Measurements from ENCODE around the gene ANXA6. TPM values are rescaled to one million over a fixed set of nuclear protein-coding genes. Genes with fewer than 3 reads are reported as not detected.

Gene ANXA6
- total and polyA plus RNA-seq, 2 donors from 2014 or later: 107 to 183 TPM

DNA sequence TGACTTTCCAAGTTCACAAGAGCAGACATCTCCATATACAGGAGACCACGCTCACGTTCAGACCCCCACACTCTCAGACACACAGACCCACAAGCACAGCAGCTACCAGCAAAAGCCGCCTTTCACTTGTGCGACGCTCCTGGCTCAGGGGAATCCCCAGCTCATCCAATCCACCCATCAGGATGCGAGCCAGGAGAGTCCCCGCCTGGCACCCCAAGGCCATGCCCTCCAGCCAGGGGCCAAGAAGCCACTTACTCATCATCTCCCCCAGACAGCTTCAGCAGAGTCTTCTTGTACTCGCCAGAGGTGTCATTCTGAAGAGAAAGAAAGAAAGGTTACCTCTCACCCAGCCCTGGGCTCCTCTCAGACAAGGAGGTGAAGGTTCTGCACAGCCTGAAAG, 29.7 kb downstream of the ANXA6 start:
- H3K4me3 ChIP-seq (ENCODE audit: low read length in 3 of 3): no peak overlapping the region
- H3K36me3 ChIP-seq (ENCODE audit: control insufficient read depth in 2 of 3, insufficient read depth in 3 of 3, low read length in 3 of 3): peaks cover 0 to 50% (median 29%) of the 10 kb centered on the region in 3 donors
- intact Hi-C loops (cut with DNase I): no loop called here
- H3K9me3 ChIP-seq (ENCODE audit: control insufficient read depth in 2 of 3, insufficient read depth in 1 of 3, low read length in 3 of 3): no peaks in the 10 kb centered on the region
- H3K9ac ChIP-seq (ENCODE audit: low read length in 3 of 3): no peak overlapping the region
- no peak overlapping the region for H3K27ac ChIP-seq (ENCODE audit: low read depth in 2 of 2, low read length in 2 of 2)
- TF ChIP-seq, protein P1, sequence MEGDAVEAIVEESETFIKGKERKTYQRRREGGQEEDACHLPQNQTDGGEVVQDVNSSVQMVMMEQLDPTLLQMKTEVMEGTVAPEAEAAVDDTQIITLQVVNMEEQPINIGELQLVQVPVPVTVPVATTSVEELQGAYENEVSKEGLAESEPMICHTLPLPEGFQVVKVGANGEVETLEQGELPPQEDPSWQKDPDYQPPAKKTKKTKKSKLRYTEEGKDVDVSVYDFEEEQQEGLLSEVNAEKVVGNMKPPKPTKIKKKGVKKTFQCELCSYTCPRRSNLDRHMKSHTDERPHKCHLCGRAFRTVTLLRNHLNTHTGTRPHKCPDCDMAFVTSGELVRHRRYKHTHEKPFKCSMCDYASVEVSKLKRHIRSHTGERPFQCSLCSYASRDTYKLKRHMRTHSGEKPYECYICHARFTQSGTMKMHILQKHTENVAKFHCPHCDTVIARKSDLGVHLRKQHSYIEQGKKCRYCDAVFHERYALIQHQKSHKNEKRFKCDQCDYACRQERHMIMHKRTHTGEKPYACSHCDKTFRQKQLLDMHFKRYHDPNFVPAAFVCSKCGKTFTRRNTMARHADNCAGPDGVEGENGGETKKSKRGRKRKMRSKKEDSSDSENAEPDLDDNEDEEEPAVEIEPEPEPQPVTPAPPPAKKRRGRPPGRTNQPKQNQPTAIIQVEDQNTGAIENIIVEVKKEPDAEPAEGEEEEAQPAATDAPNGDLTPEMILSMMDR (IDR thresholded peaks at IDR 0.05; ENCODE audit: borderline replicate concordance, extremely low read depth, insufficient read depth): no peak
- peaks cover 0 to 22% (median 6%) of the 10 kb centered on the region in 3 donors for H3K4me1 ChIP-seq (ENCODE audit: control insufficient read depth in 2 of 3, insufficient read depth in 2 of 3, low read depth in 1 of 3, low read length in 3 of 3)
- no peaks in the 10 kb centered on the region for H3K27me3 ChIP-seq (ENCODE audit: control insufficient read depth, insufficient read depth, low read length)
- no peak for DNase-seq
- no peak for FAIRE-seq

DNA sequence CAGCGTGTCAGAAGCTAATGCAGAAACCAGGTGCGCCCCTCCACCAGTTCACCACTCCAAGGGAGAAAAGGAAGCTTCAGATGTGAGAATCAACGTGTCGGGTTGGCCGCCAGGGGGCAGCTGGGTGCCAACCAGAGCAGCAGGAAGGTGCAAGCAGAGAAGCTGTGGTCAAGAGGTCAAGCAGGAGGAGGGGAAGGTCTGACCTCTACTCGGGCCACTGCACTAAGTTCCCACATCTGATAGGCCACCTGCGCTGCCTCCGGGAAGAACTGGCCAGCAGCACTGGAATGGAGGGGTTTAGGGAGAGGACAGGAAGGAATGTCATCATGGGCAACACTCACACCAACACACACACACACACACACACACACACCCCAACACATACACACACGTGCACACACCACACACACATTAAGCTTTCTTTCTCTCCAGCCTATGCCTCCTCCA, 31.4 kb downstream of the ANXA6 start:
- TF ChIP-seq, protein P1 (IDR thresholded peaks at IDR 0.05; ENCODE audit: borderline replicate concordance, extremely low read depth, insufficient read depth): peak; percentile 94
- no peak for FAIRE-seq
- H3K36me3 ChIP-seq (ENCODE audit: control insufficient read depth in 2 of 3, insufficient read depth in 3 of 3, low read length in 3 of 3): peaks cover 3 to 52% (median 33%) of the 10 kb centered on the region in 3 donors
- H3K27ac ChIP-seq (ENCODE audit: low read depth in 2 of 2, low read length in 2 of 2): no peak overlapping the region
- no peaks in the 10 kb centered on the region for H3K27me3 ChIP-seq (ENCODE audit: control insufficient read depth, insufficient read depth, low read length)
- peaks cover 0 to 22% (median 6%) of the 10 kb centered on the region in 3 donors for H3K4me1 ChIP-seq (ENCODE audit: control insufficient read depth in 2 of 3, insufficient read depth in 2 of 3, low read depth in 1 of 3, low read length in 3 of 3)
- no peaks in the 10 kb centered on the region for H3K9me3 ChIP-seq (ENCODE audit: control insufficient read depth in 2 of 3, insufficient read depth in 1 of 3, low read length in 3 of 3)
- peak; percentile 64 to 86 (median 77) for DNase-seq
- intact Hi-C loops (cut with DNase I): no loop called here
- H3K4me3 ChIP-seq (ENCODE audit: low read length in 3 of 3): no peak overlapping the region
- H3K9ac ChIP-seq (ENCODE audit: low read length in 3 of 3): no peak overlapping the region

DNA sequence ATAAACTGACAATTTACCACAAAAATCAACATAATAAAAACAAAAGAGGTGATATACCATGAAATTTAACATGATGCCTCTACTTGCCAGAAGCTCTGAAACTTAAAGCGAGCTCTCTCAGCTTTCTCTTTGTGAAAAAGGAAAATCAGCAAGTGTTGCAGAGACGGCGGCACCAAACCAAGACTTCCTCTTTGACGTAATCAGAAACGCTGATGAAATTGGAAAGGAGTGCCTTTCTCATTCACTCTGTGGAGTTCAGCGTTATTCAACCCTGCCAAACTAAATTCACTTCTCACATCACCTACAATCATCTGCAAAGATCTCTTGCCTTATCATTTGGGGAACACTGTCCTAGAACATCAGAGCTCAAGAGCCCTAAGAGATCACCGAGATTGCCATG, 32.2 kb downstream of the ANXA6 start:
- no peaks in the 10 kb centered on the region for H3K27me3 ChIP-seq (ENCODE audit: control insufficient read depth, insufficient read depth, low read length)
- H3K9ac ChIP-seq (ENCODE audit: low read length in 3 of 3): no peak overlapping the region
- peaks cover 3 to 53% (median 35%) of the 10 kb centered on the region in 3 donors for H3K36me3 ChIP-seq (ENCODE audit: control insufficient read depth in 2 of 3, insufficient read depth in 3 of 3, low read length in 3 of 3)
- no peak overlapping the region for H3K27ac ChIP-seq (ENCODE audit: low read depth in 2 of 2, low read length in 2 of 2)
- peaks cover 0 to 20% (median 6%) of the 10 kb centered on the region in 3 donors for H3K4me1 ChIP-seq (ENCODE audit: control insufficient read depth in 2 of 3, insufficient read depth in 2 of 3, low read depth in 1 of 3, low read length in 3 of 3)
- FAIRE-seq (no peak), DNase-seq (no peak)
- no peaks in the 10 kb centered on the region for H3K9me3 ChIP-seq (ENCODE audit: control insufficient read depth in 2 of 3, insufficient read depth in 1 of 3, low read length in 3 of 3)
- TF ChIP-seq, protein P1 (IDR thresholded peaks at IDR 0.05; ENCODE audit: borderline replicate concordance, extremely low read depth, insufficient read depth): no peak
- intact Hi-C loops (cut with DNase I): no loop called here
- no peak overlapping the region for H3K4me3 ChIP-seq (ENCODE audit: low read length in 3 of 3)

Data from kidney (tissue), 14 donors.